Activated naive CD4-positive, alpha-beta T cell treated with anti-CD3 and anti-CD28 coated beads, Interleukin-2, amount 50 U/mL, for 24 hours (primary cell): Measurements from ENCODE around the gene OR52N1.

Experiments used
- H3K27ac Mint-ChIP-seq: one replicate; pipeline ENCODE4 v1.8.0; 2021; ENCODE audit warnings: mild to moderate bottlenecking, mixed read lengths
- H3K27me3 Mint-ChIP-seq: one replicate; pipeline ENCODE4 v1.8.0; 2021; ENCODE audit warnings: mixed read lengths
- H3K36me3 Mint-ChIP-seq: one replicate; pipeline ENCODE4 v1.8.0; 2021; ENCODE audit warnings: mixed read lengths
- H3K4me1 Mint-ChIP-seq: one replicate; pipeline ENCODE4 v1.8.0; 2021; ENCODE audit warnings: mixed read lengths
- H3K4me3 Mint-ChIP-seq: one replicate; pipeline ENCODE4 v1.8.0; 2021; ENCODE audit warnings: mild to moderate bottlenecking, mixed read lengths
- H3K9me3 Mint-ChIP-seq: one replicate; pipeline ENCODE4 v1.8.0; 2021; ENCODE audit warnings: mixed read lengths

The OR52N1 gene

GRCh38 chr11:5749836-5750235 lies 41.2 kb downstream of the OR52N1 start:
- no peak overlapping the region for H3K4me3 Mint-ChIP-seq
- H3K9me3 Mint-ChIP-seq: no peaks in the 10 kb centered on the region
- no peaks in the 10 kb centered on the region for H3K27me3 Mint-ChIP-seq
- no peaks in the 10 kb centered on the region for H3K4me1 Mint-ChIP-seq
- no peak overlapping the region for H3K27ac Mint-ChIP-seq
- no peaks in the 10 kb centered on the region for H3K36me3 Mint-ChIP-seq

DNA sequence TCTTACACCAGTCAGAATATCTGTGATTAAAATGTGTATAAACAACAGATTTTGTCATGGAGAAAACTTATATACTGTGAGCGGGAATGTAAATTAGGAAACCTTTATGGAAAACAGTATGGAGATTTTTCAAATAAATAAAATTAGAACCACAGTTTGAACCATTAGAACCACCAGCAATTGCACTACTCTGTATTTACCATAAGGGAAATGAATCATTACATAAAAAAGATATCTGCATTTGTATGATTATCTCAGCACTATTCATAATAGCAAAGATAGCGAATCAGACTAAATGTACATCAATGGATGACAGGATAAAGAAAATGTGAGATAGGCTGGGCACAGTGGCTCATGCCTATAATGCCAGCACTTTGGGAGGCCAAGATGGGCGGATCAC lies 44.5 kb downstream of the OR52N1 start:
- Mint-ChIP-seq H3K36me3 (peaks cover 9% of the 10 kb centered on the region), H3K9me3 (peaks cover 17% of the 10 kb centered on the region)

DNA sequence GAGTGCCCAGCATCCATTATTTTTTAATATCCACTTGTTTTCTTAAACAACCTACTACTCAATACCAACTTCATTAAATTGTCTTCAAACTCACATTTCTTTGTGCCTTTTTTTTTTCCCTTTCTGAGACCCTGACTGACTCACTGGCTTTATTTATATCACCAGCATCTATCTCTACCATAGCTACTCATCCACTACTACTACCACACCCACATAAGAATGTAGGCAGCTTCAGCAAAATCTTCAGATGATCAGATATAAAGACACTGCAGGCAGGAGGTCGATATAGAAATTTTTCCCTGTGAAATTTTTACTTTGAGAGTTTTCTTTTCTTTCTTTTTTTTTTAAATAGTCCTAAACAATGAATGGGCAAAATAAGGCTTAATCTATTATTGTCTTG lies 52.6 kb downstream of the OR52N1 start:
- Mint-ChIP-seq H3K36me3 (peaks cover 16% of the 10 kb centered on the region), H3K9me3 (peaks cover 22% of the 10 kb centered on the region), H3K27ac (no peak overlapping the region), H3K4me1 (no peaks in the 10 kb centered on the region), H3K4me3 (no peak overlapping the region), H3K27me3 (no peaks in the 10 kb centered on the region)

More for the DNA sequence above, 44.5 kb downstream of the OR52N1 start:
- H3K27me3 Mint-ChIP-seq: no peaks in the 10 kb centered on the region
- no peaks in the 10 kb centered on the region for H3K4me1 Mint-ChIP-seq
- H3K4me3 Mint-ChIP-seq: no peak overlapping the region
- no peak overlapping the region for H3K27ac Mint-ChIP-seq

DNA sequence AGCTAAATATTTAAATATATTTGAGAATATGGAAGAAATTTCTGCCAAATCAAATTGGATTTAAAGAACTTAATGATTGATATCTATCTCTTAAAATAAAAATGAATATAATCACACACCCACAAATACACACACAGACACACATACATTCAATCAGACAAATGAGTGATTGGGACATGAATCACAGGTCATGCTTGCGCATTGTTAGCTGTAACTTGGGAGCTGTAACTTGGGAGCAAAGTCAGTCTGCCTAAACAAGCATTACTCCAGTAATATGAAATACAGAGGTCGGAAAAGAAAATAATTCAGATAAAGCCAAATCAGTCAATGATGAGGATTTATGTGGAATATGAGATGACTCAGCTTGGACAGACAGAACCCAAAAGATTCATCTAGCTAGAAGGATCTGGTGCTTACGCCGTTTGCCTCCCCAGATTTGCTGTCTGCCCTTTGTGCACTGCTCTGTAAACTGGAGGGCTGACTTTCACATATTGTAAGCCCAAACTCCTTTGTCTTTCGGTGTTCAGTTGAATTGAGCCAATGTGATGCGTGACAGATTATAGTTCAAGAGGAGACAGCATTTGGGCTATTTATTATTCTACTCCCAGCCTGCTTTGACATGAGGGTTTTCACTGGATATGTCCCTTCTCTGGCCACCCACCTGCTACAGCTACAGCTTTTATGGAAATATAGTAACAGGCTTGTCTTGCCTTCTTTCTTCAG lies 53.2 kb downstream of the OR52N1 start:
- H3K36me3 Mint-ChIP-seq: peaks cover 15% of the 10 kb centered on the region
- no peaks in the 10 kb centered on the region for H3K27me3 Mint-ChIP-seq
- H3K9me3 Mint-ChIP-seq: peaks cover 18% of the 10 kb centered on the region
- H3K27ac Mint-ChIP-seq: no peak overlapping the region
- no peaks in the 10 kb centered on the region for H3K4me1 Mint-ChIP-seq
- H3K4me3 Mint-ChIP-seq: no peak overlapping the region

- H3K4me3 Mint-ChIP-seq: no peak overlapping the region
- H3K9me3 Mint-ChIP-seq: peaks cover 18% of the 10 kb centered on the region
- peaks cover 15% of the 10 kb centered on the region for H3K36me3 Mint-ChIP-seq
- H3K27ac Mint-ChIP-seq: no peak overlapping the region
- H3K4me1 Mint-ChIP-seq: no peaks in the 10 kb centered on the region
- H3K27me3 Mint-ChIP-seq: no peaks in the 10 kb centered on the region
Measured at GRCh38 chr11:5737091-5737490, 54.0 kb downstream of the OR52N1 start.
